Muscle of arm (tissue), 14 donors: Measurements from ENCODE around the gene TMEM31. TPM values are rescaled to one million over a fixed set of nuclear protein-coding genes. Genes with fewer than 3 reads are reported as not detected.

Source experiments
- DNase-seq: peaks from one replicate; pipeline ENCODE4 v3.0.0-alpha.2; 2013
- long read RNA-seq, 11 donors: transcript quantifications; one replicate each; lab custom pipeline, GENCODE V29; 2026
- polyA plus RNA-seq, 12 donors: library from polyadenylated mRNA; unstranded; fragments of 120-200 nt; gene quantifications; one replicate each; pipeline ENCODE4 v1.2.1, GENCODE V29; 2013; ENCODE audit not compliant: insufficient read length in 12 of 12

The TMEM31 gene, protein sequence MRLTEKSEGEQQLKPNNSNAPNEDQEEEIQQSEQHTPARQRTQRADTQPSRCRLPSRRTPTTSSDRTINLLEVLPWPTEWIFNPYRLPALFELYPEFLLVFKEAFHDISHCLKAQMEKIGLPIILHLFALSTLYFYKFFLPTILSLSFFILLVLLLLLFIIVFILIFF
- polyA plus RNA-seq = 1 to 10 TPM in 3 of 12 donors, under 1 TPM in 7, not detected in 2; 0.43 to 2.5 (median 0.75) TPM
- long read RNA-seq, donor 1 = 0 reads
- long read RNA-seq, donor 2 = 0 reads
- long read RNA-seq, donor 3 = 0 reads
- long read RNA-seq, donor 4 = 0 reads
- long read RNA-seq, donor 5 = 0 reads
- long read RNA-seq, donor 6 = 0 reads
- long read RNA-seq, donor 7 = 0 reads
- long read RNA-seq, donor 8 = 0 reads
- long read RNA-seq, donor 9 = 0 reads
- long read RNA-seq, donor 10 = 0 reads
- long read RNA-seq, donor 11 = 0 reads

- no peak for DNase-seq
These were observed at the start of gene TMEM31 for GRCh38 chrX:103710609-103711008. Gene TMEM31 (plus strand): TSS chrX:103710909. CDS start chrX:103712259, 1,350 bp downstream.

GRCh38 chrX:103663981-103664762, 46.5 kb upstream of the TMEM31 start:
- DNase-seq = no peak

- no peak for DNase-seq
These were observed 44.3 kb upstream of the TMEM31 start for GRCh38 chrX:103666202-103667107.

GRCh38 chrX:103669745-103670144, 41.0 kb upstream of the TMEM31 start:
- no peak for DNase-seq

GRCh38 chrX:103674531-103675454, 35.9 kb upstream of the TMEM31 start:
- DNase-seq = no peak

DNA sequence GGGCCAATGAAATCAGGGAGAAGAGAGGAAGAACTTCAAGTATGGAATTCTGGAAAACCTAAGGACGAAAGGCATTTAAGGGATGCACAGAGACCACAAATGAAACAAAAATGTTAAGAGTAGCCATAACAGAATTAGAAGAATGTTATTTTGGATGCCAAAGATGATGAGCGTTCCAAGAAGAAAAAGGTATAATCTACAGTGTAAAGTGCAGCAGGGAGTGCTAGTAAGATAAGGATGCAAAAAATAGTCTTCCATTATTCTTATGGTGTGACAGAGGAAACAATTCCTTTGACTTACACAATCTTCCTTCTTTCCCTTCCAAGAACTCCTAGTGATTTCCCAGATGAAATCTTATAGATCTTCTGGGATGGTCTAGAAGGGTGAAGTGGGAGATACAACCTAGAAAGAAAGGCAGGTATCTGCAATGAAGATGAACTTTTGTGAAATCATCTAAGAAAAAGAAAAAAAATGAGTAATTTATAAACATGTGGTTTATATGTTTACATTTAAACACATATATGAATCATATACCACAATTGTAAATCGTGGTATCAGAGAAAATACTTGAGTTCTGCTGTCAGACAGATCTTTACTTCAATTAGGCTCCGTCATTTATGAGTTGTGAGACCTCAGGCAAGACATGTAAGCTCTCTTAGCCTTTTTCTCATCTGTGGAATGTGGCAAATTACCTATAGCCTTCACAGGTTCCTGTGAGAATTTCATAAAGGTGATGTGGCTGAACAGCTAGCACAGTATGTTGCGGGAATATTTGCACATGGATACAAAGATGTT, 32.3 kb upstream of the TMEM31 start:
- no peak for DNase-seq

DNA sequence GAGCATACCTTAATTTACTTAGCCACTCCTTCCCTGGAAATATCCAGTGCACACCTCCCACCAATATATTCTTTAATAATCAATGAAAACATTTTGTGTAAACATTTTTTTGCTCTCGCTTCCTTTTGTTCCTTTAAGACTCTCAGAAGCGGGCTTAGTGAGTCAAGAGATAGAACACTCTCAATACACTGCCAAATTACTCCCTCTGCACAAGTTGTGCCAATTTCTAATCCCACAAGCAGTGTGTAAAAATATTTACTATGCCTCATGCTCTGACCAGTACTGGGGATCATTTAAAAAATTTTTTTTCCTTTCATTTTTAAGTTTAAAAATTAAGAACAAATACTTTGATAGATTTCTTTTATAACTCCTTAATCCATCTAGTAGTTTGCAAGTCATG, 29.3 kb upstream of the TMEM31 start:
- no peak for DNase-seq

GRCh38 chrX:103685396-103685795, 25.3 kb upstream of the TMEM31 start:
- DNase-seq = peak; percentile 7

GRCh38 chrX:103686199-103687072, 24.3 kb upstream of the TMEM31 start, which contains the start of gene MORF4L2:
Gene MORF4L2 (minus strand): TSS chrX:103686699. CDS start chrX:103677027, 9,672 bp downstream.
- peak; percentile 94 for DNase-seq

DNA sequence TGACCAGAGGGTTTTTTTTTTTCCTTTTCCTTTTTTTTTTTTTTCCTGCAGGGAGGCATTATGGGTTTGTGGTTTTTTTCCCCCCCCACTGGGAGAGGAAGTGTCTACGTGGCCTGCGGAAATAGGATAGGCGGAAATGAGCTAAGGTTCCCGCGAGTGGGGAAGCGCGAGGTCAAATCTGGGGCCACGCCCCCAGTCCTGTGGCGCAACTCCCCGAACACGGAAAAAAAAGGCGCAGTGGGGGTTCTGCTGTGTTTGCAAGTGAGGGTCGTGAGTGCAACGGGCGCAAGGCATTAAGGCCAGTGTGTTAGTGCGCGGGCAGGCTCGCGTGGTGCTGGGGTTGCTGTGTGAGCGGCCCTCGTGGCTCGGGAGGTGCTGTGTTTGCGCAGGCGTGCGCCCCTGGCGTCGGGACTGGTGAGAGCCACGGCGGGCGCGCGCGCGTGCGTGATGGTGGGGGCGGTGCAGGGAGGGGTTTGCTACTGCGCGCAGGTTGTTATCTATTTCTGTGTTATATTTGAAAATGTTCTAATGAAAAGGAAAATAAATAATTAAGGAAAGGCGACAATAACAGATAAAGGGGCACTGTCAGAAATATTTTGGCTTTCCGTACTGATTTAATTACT, 23.5 kb upstream of the TMEM31 start:
- DNase-seq = peak; percentile 92

DNA sequence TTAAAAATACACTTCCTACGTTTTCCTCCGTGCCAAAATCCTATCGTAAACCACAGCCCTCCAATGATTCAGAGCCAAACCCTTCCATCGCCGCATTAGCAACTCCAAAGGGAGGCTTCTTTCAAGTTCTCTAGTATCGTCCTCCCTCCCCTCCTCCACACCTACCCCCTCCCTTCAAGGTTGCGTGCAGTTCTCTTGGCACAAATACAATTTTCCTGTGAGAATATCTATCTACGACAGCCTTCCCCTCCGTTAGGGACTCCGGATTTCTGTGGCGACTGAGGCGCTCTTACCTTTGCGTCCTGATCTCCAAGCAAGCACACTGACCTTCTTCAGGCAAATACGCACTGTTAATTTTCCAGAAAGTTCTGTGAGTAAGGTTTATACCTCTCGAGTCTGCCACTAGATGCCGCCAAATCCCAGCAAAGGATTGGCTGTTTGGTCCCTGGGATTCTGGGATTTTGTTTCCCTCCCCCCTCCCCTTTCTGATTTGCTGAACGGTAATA, 23.0 kb upstream of the TMEM31 start:
- DNase-seq = peak; percentile 86

DNA sequence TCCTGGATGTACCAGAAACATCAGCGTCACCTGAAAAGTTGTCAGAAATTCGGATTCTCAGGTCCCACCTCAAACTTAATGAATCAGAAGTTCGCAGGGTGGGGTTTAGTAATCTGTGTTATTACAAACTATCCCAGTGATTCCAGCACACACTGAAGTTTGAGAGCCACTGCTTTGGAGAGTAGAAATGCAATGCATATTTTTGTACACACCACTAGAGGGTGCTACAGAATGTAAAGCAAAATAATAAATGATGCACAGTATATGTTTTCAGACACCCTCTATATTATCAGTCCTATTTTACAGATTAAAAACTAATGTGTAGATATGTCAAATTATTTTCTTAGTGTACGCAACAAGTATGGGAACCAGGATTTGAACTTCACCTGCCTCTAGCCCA, 21.8 kb upstream of the TMEM31 start:
- DNase-seq = peak; percentile 27

- DNase-seq = no peak
These were observed 19.6 kb upstream of the TMEM31 start for GRCh38 chrX:103691059-103691458.

DNA sequence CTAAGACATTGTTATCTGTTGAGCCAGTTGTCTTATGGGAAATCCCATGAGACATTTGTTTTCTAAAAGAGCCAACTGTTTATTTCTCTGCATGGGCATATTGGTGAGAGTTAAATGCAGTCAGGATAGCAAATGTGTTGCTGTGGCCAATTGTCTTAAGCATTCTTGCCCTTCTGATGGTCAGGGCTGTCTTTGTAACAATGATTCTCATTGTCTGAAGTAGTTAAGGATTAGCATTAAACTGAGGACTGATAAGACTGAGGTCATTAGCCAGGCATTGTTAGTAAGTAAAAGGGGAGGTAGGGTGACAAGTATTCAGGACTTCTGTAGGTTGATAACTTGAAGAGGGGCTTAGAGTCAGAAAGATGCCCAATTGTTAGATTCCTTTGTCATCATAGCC, 13.0 kb upstream of the TMEM31 start:
- no peak for DNase-seq

GRCh38 chrX:103699243-103699642, 11.5 kb upstream of the TMEM31 start:
- DNase-seq = no peak

DNA sequence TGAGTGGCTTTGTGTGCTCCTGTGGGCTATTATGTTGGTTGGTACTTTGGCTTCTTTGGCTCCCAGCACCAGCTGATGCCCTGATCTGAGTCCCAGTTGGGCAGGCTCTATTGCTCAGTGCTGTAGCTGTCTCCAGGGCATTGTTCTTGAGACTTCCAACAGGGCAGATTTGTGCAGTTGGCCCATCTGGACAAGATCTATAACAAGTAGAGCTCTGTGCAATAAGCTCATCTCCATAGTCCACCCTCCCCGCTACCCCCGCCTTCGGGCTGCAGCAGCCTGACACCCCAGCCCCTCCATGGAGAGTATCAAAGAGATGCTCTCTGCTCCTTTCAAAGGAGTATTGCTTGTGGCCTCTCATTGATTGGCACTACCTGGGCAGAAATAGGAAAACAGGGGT, 5.8 kb upstream of the TMEM31 start:
- no peak for DNase-seq

DNA sequence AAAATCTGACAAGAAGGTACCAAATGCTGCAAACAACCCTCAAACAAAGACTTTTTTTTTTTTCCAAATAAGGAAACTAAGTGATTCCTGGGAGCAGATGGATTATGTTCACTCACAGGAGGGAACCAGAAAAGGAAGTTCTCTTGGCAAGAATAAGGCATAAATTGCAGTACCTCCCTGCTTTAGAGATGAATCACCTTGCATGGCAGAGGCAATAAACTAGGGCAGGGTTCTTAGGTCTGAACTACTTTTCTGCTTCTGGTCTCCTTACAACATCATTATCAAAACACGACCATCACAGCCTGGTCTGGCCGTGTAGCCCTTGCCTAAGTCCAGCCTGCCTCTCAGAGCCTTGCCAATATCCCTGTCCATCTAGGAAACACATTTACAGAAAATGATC, 6.3 kb downstream of the TMEM31 start:
- no peak for DNase-seq

- no peak for DNase-seq
These were observed 7.4 kb downstream of the TMEM31 start for GRCh38 chrX:103718120-103718519.
